Activated CD4-positive, CD25-positive, alpha-beta regulatory T cell treated with anti-CD3 and anti-CD28 coated beads, Interleukin-2, amount 50 U/mL, for 24 hours (primary cell): Measurements from ENCODE around the gene SLC2A2.
A peak's percentile ranks its signal among the peaks of the same experiment; 100 is the strongest.

ENCODE experiments used
- ATAC-seq, 2 donors: fragments of 150-1000 bp; cut with Tn5 transposase; one replicate each; pipeline ENCODE4 v1.10.0; 2021; ENCODE audit warnings: mild to moderate bottlenecking in 1 of 2, moderate library complexity in 1 of 2

The SLC2A2 gene

GRCh38 chr3:171028025-171028778 lies 1.7 kb upstream of the SLC2A2 start:
- peak; percentile 74 to 83 for ATAC-seq

- ATAC-seq = no peak
Observed at GRCh38 chr3:171023566-171023965, 3.0 kb downstream of the SLC2A2 start.

GRCh38 chr3:171021377-171021776 lies 5.1 kb downstream of the SLC2A2 start:
- ATAC-seq = no peak

GRCh38 chr3:171018156-171018935 lies 8.2 kb downstream of the SLC2A2 start:
- no peak for ATAC-seq

GRCh38 chr3:171013822-171014748 lies 12.4 kb downstream of the SLC2A2 start:
- ATAC-seq = no peak

- ATAC-seq = no peak
Observed at GRCh38 chr3:171011873-171012336, 14.6 kb downstream of the SLC2A2 start.

- no peak for ATAC-seq
Observed at GRCh38 chr3:171011109-171011872, 15.2 kb downstream of the SLC2A2 start.

- ATAC-seq = no peak
Observed at GRCh38 chr3:171007316-171007715, 19.2 kb downstream of the SLC2A2 start.

- no peak for ATAC-seq
Observed at GRCh38 chr3:171005648-171006047, 20.9 kb downstream of the SLC2A2 start.

- peak in 1 of 2 donors; percentile 49 for ATAC-seq
Observed at GRCh38 chr3:171001957-171002694, 24.4 kb downstream of the SLC2A2 start.

- ATAC-seq = no peak
Observed at GRCh38 chr3:171001250-171001893, 25.1 kb downstream of the SLC2A2 start.

- no peak for ATAC-seq
Observed at GRCh38 chr3:171000281-171000680, 26.2 kb downstream of the SLC2A2 start.

- ATAC-seq = no peak
Observed at GRCh38 chr3:170999737-171000242, 26.7 kb downstream of the SLC2A2 start.

- no peak for ATAC-seq
Observed at GRCh38 chr3:170997961-170998913, 28.3 kb downstream of the SLC2A2 start.

- ATAC-seq = no peak
Observed at GRCh38 chr3:170992854-170993253, 33.7 kb downstream of the SLC2A2 start.

GRCh38 chr3:170991664-170992063 lies 34.9 kb downstream of the SLC2A2 start:
- ATAC-seq = no peak

GRCh38 chr3:170989100-170989648 lies 37.3 kb downstream of the SLC2A2 start:
- ATAC-seq = no peak

- no peak for ATAC-seq
Observed at GRCh38 chr3:170988378-170988777, 38.1 kb downstream of the SLC2A2 start.

GRCh38 chr3:170985304-170985703 lies 41.2 kb downstream of the SLC2A2 start:
- no peak for ATAC-seq
